ENCODE results near the gene ZNF511. TPM values are rescaled to one million over a fixed set of nuclear protein-coding genes. Genes with fewer than 3 reads are reported as not detected.
A peak's percentile ranks its signal among the peaks of the same experiment; 100 is the strongest.

Gene ZNF511
- total RNA-seq, 4 donors from 2014 or later = 15.5 to 24.4 (median 17.3) TPM

DNA sequence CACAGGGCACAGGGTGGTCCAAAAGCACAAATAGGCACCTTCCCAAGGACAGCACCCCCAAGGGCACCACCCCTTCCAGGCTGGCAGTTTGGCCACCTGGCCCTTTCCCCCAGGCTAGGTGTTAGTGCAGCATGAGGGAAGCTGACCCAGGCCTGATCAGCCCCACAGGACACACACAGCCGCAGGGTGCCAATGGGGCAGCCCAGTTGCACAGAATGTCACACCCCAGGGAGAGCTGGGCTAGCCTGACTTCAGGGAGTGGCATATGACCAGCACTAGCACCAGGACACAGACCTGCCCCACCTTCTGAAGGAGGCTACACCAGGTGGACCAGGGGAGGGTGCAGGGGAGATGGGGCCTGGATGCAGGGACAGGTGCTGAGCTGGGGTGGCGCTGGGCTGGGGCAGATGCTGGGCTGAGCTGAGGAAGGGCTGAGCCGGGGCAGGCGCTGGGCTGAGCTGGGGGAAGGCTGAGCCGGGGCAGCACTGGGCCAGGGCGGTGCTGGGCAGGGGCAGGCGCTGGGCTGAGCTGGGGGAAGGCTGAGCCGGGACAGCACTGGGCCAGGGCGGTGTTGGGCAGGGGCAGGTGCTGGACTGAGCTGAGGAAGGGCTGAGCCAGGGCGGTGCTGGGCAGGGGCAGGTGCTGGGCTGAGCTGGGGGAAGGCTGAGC is 28.2 kb upstream of the ZNF511 start:
- H3K27ac ChIP-seq = no peak overlapping the region
- H3K27me3 ChIP-seq = peaks cover 16% of the 10 kb centered on the region
- no peak overlapping the region for H3K4me3 ChIP-seq
- H3K4me1 ChIP-seq = peaks cover 38% of the 10 kb centered on the region
- WGBS = 96% methylated on average over 9 of the region's 10 CpGs
- H3K36me3 ChIP-seq = peaks cover 66% of the 10 kb centered on the region
- no peaks in the 10 kb centered on the region for H3K9me3 ChIP-seq
- DNase-seq (ENCODE audit: low spot score in 2 of 2) = no peak
- TF ChIP-seq EP300 (IDR thresholded peaks at IDR 0.05) (no peak), POLR2A (IDR thresholded peaks at IDR 0.05) (no peak)
- TF ChIP-seq, protein P1, sequence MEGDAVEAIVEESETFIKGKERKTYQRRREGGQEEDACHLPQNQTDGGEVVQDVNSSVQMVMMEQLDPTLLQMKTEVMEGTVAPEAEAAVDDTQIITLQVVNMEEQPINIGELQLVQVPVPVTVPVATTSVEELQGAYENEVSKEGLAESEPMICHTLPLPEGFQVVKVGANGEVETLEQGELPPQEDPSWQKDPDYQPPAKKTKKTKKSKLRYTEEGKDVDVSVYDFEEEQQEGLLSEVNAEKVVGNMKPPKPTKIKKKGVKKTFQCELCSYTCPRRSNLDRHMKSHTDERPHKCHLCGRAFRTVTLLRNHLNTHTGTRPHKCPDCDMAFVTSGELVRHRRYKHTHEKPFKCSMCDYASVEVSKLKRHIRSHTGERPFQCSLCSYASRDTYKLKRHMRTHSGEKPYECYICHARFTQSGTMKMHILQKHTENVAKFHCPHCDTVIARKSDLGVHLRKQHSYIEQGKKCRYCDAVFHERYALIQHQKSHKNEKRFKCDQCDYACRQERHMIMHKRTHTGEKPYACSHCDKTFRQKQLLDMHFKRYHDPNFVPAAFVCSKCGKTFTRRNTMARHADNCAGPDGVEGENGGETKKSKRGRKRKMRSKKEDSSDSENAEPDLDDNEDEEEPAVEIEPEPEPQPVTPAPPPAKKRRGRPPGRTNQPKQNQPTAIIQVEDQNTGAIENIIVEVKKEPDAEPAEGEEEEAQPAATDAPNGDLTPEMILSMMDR (IDR thresholded peaks at IDR 0.05) = no peak

GRCh38 chr10:133281084-133281483 is 27.6 kb upstream of the ZNF511 start:
- no peaks in the 10 kb centered on the region for H3K9me3 ChIP-seq
- WGBS = 95% methylated on average over 13 of the region's 15 CpGs
- peaks cover 72% of the 10 kb centered on the region for H3K36me3 ChIP-seq
- DNase-seq (ENCODE audit: low spot score in 2 of 2) = no peak
- no peak overlapping the region for H3K4me3 ChIP-seq
- peaks cover 16% of the 10 kb centered on the region for H3K27me3 ChIP-seq
- TF ChIP-seq POLR2AphosphoS5 (IDR thresholded peaks at IDR 0.05) (no peak), POLR2A (IDR thresholded peaks at IDR 0.05) (no peak), EP300 (IDR thresholded peaks at IDR 0.05) (no peak)
- TF ChIP-seq, protein P1 (IDR thresholded peaks at IDR 0.05) = no peak
- H3K4me1 ChIP-seq = peaks cover 32% of the 10 kb centered on the region
- no peak overlapping the region for H3K27ac ChIP-seq

- Histone ChIP-seq H3K27ac (no peak overlapping the region), H3K36me3 (peaks cover 78% of the 10 kb centered on the region), H3K27me3 (peaks cover 9% of the 10 kb centered on the region), H3K4me1 (peaks cover 25% of the 10 kb centered on the region), H3K4me3 (no peak overlapping the region), H3K9me3 (no peaks in the 10 kb centered on the region)
- peak in 1 of 2 donors; percentile 63 for DNase-seq (ENCODE audit: low spot score in 2 of 2)
- 89% methylated on average over 37 of the region's 38 CpGs for WGBS
- no peak for TF ChIP-seq EP300 (IDR thresholded peaks at IDR 0.05)
- no peak for TF ChIP-seq POLR2A (IDR thresholded peaks at IDR 0.05)
- TF ChIP-seq, protein P1 (IDR thresholded peaks at IDR 0.05) = no peak
- TF ChIP-seq POLR2AphosphoS5 (IDR thresholded peaks at IDR 0.05) = no peak
These were observed 26.9 kb upstream of the ZNF511 start for GRCh38 chr10:133281628-133282372.

- DNase-seq (ENCODE audit: low spot score in 2 of 2) = no peak
- Histone ChIP-seq H3K4me3 (no peak overlapping the region), H3K9me3 (no peaks in the 10 kb centered on the region), H3K27ac (no peak overlapping the region), H3K4me1 (peaks cover 14% of the 10 kb centered on the region), H3K27me3 (no peaks in the 10 kb centered on the region), H3K36me3 (peaks cover 88% of the 10 kb centered on the region)
- WGBS = 93% methylated on average over 21 of the region's 24 CpGs
- TF ChIP-seq POLR2AphosphoS5 (IDR thresholded peaks at IDR 0.05) (no peak), POLR2A (IDR thresholded peaks at IDR 0.05) (no peak), EP300 (IDR thresholded peaks at IDR 0.05) (no peak)
- TF ChIP-seq, protein P1 (IDR thresholded peaks at IDR 0.05) = no peak
These were observed 25.8 kb upstream of the ZNF511 start for GRCh38 chr10:133282846-133283390.

DNA sequence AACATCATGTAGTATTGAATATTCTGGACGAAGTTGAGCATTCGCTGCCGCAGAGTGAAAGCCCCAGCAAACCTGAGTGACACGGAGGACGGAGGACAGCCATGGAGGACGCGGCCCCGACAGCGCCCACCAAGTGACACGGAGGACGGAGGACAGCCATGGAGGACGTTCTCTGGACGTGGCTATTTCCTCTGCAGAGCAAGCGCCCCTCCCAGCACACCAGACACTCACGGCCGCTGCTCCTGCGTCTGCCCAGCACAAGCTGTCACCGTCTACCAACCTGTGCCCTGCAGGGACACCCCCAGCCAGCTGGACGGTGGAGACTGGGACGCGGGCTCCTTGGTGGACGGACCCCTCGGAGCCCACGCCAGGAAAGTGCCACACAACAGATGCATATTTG is 24.8 kb upstream of the ZNF511 start:
- DNase-seq (ENCODE audit: low spot score in 2 of 2) = no peak
- Histone ChIP-seq H3K27me3 (no peaks in the 10 kb centered on the region), H3K36me3 (peaks cover 96% of the 10 kb centered on the region), H3K4me3 (no peak overlapping the region), H3K4me1 (peaks cover 4% of the 10 kb centered on the region), H3K27ac (no peak overlapping the region), H3K9me3 (no peaks in the 10 kb centered on the region)
- 95% methylated on average over 24 of the region's 24 CpGs for WGBS
- TF ChIP-seq, protein P1 (IDR thresholded peaks at IDR 0.05) = no peak
- TF ChIP-seq POLR2A (IDR thresholded peaks at IDR 0.05) = no peak
- no peak for TF ChIP-seq EP300 (IDR thresholded peaks at IDR 0.05)
- no peak for TF ChIP-seq POLR2AphosphoS5 (IDR thresholded peaks at IDR 0.05)

All from suprapubic skin (tissue), 4 donors.